GM23338 (cell line): ENCODE data around the gene ECPAS.

Experiments used
- CREB1 ChIP-seq: fragments of 250-450 bp; sonication (Bioruptor Pico); IDR thresholded peaks from 2 replicates; pipeline ENCODE4 v1.5.0; 2020; ENCODE audit warnings: low read depth, mild to moderate bottlenecking, moderate library complexity
- CTCF ChIP-seq, 2 experiments: fragments of 200-600 bp in 1 of 2; sonication (generic) in 1 of 2; conservative IDR thresholded peaks; 2 replicates each; pipeline versions ENCODE4 v1.5.1 to v1.6.1; 2016 to 2017; ENCODE audit warnings: antibody characterized with exemption in 2 of 2, low read depth in 2 of 2, mild to moderate bottlenecking in 2 of 2, moderate library complexity in 1 of 2
- ETS1 ChIP-seq: IDR thresholded peaks from 2 replicates; pipeline ENCODE4 v1.6.1; 2016; ENCODE audit warnings: antibody characterized with exemption
- EZH2 ChIP-seq: fragments of 200-600 bp; sonication (generic); IDR thresholded peaks from one replicate; pipeline ENCODE4 v1.8.0; 2017; ENCODE audit warnings: antibody characterized with exemption, mild to moderate bottlenecking, low read depth; ENCODE audit not compliant: unreplicated experiment
- EZH2phosphoT487 ChIP-seq: fragments of 200-600 bp; sonication (generic); IDR thresholded peaks from one replicate; pipeline ENCODE4 v1.8.1; 2018; ENCODE audit warnings: antibody characterized with exemption; ENCODE audit not compliant: unreplicated experiment
- JUNB ChIP-seq: IDR thresholded peaks from one replicate; pipeline ENCODE4 v1.6.1; 2016; ENCODE audit warnings: antibody characterized with exemption; ENCODE audit not compliant: unreplicated experiment
- NANOG ChIP-seq: IDR thresholded peaks from 2 replicates; pipeline ENCODE4 v1.6.1; 2016; ENCODE audit warnings: antibody characterized with exemption, borderline replicate concordance
- POLR2AphosphoS5 ChIP-seq: IDR thresholded peaks from 2 replicates; pipeline ENCODE4 v1.6.1; 2016; ENCODE audit warnings: antibody characterized with exemption, low read depth
- REST ChIP-seq: IDR thresholded peaks from one replicate; pipeline ENCODE4 v1.6.1; 2018; ENCODE audit warnings: antibody characterized with exemption; ENCODE audit not compliant: unreplicated experiment
- ZNF114 ChIP-seq: fragments of 250-450 bp; sonication (Bioruptor Pico); IDR thresholded peaks from 2 replicates; pipeline ENCODE4 v1.5.0; 2020; ENCODE audit warnings: mild to moderate bottlenecking, moderate library complexity
- ZNF331 ChIP-seq: fragments of 250-450 bp; sonication (Bioruptor Pico); IDR thresholded peaks from 2 replicates; pipeline ENCODE4 v1.5.0; 2020; ENCODE audit warnings: low read depth, mild to moderate bottlenecking, moderate library complexity

- TF ChIP-seq EZH2 (no peak), CTCF (conservative IDR thresholded peaks at IDR 0.05; ENCODE audit: low read depth in 2 of 2) (no peak), ZNF331 (CRISPR knock-in tag) (no peak), JUNB (no peak), POLR2AphosphoS5 (no peak), ZNF114 (CRISPR knock-in tag) (no peak), CREB1 (CRISPR knock-in tag) (no peak), REST (no peak), ETS1 (no peak), NANOG (no peak), EZH2phosphoT487 (no peak)
These were observed 60.8 kb downstream of the ECPAS start for GRCh38 chr9:111423389-111423788.
